Measurements from ENCODE around the gene PIN1. TPM values are rescaled to one million over a fixed set of nuclear protein-coding genes. Genes with fewer than 3 reads are reported as not detected.
"Not testable (repeated sequence)": the region's sequence is repeated elsewhere in the genome, so short reads cannot be mapped to it uniquely, and the experiment has no call there.

The PIN1 gene
- 100 to 1,000 TPM in 5 of 8 experiments, 10 to 100 TPM in 3; 95.1 to 185 (median 123) TPM for total RNA-seq

DNA sequence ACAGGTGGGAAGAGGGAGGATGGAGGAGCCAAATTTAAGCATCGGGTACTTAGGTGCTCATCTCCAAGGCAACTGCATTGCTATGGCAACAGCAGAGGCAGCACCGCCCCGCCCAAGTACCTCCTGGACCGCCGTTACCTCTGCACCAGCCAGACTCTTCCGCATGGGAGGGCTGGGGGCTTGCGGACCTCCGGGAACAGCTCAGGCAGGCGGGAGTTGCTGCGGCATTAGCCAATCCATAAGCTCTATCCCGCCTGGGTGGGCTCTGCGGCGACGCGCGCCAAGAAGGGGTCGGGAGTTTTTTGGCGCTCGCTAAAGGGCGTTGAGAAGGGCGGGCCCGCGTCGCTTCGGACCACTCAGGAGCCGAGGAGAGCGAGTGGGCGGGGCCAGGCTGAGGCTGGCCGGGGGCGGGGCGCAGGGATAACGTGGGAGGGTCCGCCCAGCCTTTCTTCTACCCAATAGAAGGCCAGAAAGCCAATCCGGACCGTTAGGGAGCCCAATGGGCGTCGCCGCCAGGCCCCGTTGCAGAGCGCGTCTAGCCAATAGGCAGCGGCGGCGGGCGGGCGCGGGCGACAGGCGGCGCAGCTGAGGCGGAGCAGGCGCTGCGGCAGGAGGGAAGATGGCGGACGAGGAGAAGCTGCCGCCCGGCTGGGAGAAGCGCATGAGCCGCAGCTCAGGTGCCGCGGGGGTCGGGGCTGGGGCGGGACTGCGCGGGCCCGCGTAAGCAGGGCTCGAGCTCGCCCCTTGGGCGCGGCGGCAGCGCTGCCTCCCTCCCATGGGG is at the start of gene PIN1:
PIN1 (plus strand) TSS at position 593 of the 781 bp plus-strand sequence; CDS start at position 620, 27 bp downstream.
- ATAC-seq (replicated peaks in 6 of 8): peak; percentile 93 to 96 (median 95)
- WGBS, 10 experiments: 0 to 5% (median 0%) methylated on average over 1 to 18 of the region's 73 CpGs; no CpG with 5 or more reads in 4 of the 10 experiments
- H3K27ac ChIP-seq: peak within 1 kb of the TSS; percentile 63 to 83
- peak within 1 kb of the TSS; percentile 63 to 93 (median 78) for H3K4me3 ChIP-seq
- in situ Hi-C loops (cut with MboI; ENCODE audit: low pct_unique_long_range_greater_than_20kb in 2 of 9, low sequenced_read_pairs in 9 of 9, unreplicated experiment in 9 of 9): no loop called here
- peaks cover 6 to 11% of the 10 kb centered on the region in 2 donors for H3K4me1 ChIP-seq (replicated peaks in 1 of 2)

DNA sequence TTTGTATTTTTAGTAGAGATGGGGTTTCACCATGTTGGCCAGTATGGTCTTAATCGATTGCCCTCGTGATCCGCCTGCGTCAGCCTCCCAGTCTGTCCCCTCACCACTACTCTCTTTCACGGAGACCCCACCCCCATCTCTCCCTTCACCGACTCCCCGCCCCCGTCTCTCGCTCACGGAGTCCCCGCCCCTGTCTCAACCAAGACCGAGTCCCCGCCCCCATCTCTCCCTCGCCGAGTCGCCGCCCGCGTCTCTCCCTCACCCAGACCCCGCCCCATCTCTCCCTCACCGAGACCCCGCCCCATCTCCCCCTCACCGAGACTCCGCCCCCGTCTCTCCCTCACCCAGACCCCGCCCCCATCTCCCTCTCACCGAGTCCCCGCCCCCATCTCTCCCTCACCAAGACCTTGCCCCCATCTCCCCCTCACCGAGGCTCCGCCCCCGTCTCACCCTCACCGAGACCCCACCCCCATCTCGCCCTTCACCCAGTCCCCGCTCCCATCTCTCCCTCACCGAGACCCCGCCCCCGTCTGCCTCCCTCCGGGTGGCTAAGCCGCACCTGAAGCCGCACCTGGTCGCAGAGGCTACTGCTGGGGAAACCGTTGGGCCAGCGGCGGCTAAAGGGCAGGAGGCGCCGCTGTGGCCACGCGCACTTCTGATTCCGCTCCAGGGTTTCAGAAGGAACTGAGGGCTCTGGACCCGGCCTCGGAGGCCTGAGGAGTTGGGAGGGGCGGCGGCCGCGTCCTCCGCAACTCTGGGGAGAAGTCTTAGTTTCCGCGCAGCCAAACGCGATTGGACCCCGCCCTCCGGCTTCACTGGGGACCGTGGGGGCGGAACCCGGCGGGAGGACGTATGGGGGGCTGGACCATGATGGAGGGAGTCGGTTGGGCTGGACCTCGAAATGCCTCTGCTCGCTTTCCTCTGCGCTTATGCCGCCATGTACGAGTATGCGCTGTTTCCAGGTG is 49.5 kb upstream of the PIN1 start:
- WGBS, 10 experiments: 0% methylated on average over 2 to 4 of the region's 74 CpGs; no CpG with 5 or more reads in 8 of the 10 experiments
- in situ Hi-C loops (cut with MboI; ENCODE audit: low pct_unique_long_range_greater_than_20kb in 2 of 9, low sequenced_read_pairs in 9 of 9, unreplicated experiment in 9 of 9): loop anchor here in 3 of 9 experiments (25.0 kb wide), 1 partner anchor 148 kb away; no protein-coding TSS in a partner anchor
- peak overlapping the region; percentile 55 to 85 (median 61) for H3K4me3 ChIP-seq
- peak; percentile 78 to 88 (median 82) for ATAC-seq (replicated peaks in 6 of 8)
- peak overlapping the region; percentile 96 to 98 for H3K27ac ChIP-seq
- H3K4me1 ChIP-seq (replicated peaks in 1 of 2): peaks cover 29 to 31% of the 10 kb centered on the region in 2 donors

DNA sequence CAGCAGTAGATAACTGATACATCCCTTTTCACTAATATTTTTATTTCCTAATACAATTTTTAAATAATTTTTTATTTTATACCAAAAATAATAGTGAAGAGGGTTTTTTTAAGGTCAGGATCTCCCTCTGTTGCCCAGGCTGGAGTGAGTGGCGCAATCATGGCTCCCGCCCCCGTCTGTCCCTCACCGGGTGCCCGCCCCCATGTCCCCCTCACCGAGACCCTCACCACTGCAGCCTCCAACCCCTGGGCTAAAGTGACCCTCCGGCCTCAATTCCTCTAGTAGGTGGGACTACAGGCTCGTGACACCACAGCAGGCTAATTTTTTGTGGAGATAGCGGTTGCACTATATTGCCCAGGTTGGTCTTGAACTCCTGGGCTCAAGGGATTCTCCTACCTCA is 48.8 kb upstream of the PIN1 start:
- peaks cover 36 to 37% of the 10 kb centered on the region in 2 donors for H3K4me1 ChIP-seq (replicated peaks in 1 of 2)
- in situ Hi-C loops (cut with MboI; ENCODE audit: low pct_unique_long_range_greater_than_20kb in 2 of 9, low sequenced_read_pairs in 9 of 9, unreplicated experiment in 9 of 9): loop anchor here in 3 of 9 experiments (25.0 kb wide), 1 partner anchor 149 kb away; no protein-coding TSS in a partner anchor
- 100% methylated on average over 1 to 2 of the region's 9 CpGs; no CpG with 5 or more reads in 8 of the 10 experiments for WGBS, 10 experiments
- ATAC-seq (replicated peaks in 6 of 8): no peak
- H3K27ac ChIP-seq: peak overlapping the region; percentile 81 to 89
- H3K4me3 ChIP-seq: peak overlapping the region; percentile 55 to 85 (median 61)

DNA sequence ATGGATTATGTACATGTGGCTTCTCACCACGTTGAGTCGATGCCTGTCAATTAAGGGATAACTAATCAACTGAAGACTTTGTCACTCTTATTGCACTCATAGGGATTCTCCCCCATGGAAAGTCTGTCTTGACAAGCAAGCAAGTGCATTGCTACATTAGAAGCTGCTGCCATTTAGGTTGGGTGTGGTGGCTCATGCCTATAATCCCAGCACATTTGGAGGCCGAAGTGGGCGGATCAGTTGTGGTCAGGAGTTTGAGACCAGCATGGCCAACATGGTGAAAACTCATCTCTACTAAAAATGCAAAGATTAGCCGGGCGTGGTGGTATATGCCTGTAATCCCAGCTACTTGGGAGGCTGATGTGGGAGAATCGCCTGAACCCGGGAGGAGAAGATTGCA is 48.3 kb upstream of the PIN1 start:
- in situ Hi-C loops (cut with MboI; ENCODE audit: low pct_unique_long_range_greater_than_20kb in 2 of 9, low sequenced_read_pairs in 9 of 9, unreplicated experiment in 9 of 9): loop anchor here in 3 of 9 experiments (25.0 kb wide), 1 partner anchor 150 kb away; no protein-coding TSS in a partner anchor
- Histone ChIP-seq H3K4me3 (no peak overlapping the region), H3K4me1 (replicated peaks in 1 of 2) (peaks cover 37% of the 10 kb centered on the region in 2 donors), H3K27ac (no peak overlapping the region)
- no peak for ATAC-seq (replicated peaks in 6 of 8)
- WGBS, 10 experiments: 45 to 100% (median 92%) methylated on average over 2 to 6 of the region's 8 CpGs; no CpG with 5 or more reads in 4 of the 10 experiments

DNA sequence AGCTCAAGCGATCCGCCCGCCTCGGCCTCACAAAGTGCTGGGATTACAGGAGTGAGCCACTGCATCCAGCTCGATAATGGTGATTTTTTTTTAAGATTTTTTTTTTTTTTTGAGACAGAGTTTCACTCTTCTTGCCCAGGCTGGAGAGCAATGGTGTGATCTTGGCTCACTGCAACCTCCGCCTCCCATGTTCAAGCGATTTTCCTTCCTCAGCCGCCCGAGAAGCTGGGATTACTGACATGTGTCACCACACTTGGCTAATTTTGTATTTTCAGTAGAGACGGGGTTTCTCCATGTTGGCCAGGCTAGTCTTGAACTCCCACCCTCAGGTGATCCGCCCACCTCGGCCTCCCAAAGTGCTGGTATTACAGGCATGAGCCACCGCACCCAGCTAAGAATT is 46.5 kb upstream of the PIN1 start:
- H3K27ac ChIP-seq; H3K4me3 ChIP-seq; ATAC-seq (replicated peaks in 6 of 8): not testable (repeated sequence)
- H3K4me1 ChIP-seq (replicated peaks in 1 of 2): peaks cover 32 to 35% of the 10 kb centered on the region in 2 donors
- whole genome bisulfite sequencing, 10 experiments: 70 to 100% (median 98%) methylated on average over 1 to 13 of the region's 13 CpGs
- in situ Hi-C loops (cut with MboI; ENCODE audit: low pct_unique_long_range_greater_than_20kb in 2 of 9, low sequenced_read_pairs in 9 of 9, unreplicated experiment in 9 of 9): loop anchor here in 3 of 9 experiments (25.0 kb wide), 1 partner anchor 151 kb away; no protein-coding TSS in a partner anchor

DNA sequence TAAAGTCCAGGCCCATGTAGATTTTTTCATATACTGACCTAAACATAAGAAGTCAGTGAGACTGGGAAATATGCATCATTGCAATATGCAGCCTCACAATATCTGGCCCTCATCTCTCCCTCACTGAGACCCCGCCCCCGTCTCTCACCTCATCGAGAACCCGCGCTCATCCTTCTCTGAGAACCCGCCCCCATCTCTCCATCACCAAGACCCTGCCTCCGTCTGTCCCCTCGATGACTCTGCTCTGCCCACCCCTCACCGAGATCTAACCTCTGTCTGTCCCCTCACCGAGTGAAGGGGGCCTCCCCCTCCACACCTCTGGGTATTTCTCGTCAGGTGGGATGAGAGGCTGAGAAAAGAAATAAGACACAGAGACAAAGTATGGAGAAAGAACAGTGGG is 46.1 kb upstream of the PIN1 start:
- no peak overlapping the region for H3K27ac ChIP-seq
- ATAC-seq (replicated peaks in 6 of 8): no peak
- no peak overlapping the region for H3K4me3 ChIP-seq
- in situ Hi-C loops (cut with MboI; ENCODE audit: low pct_unique_long_range_greater_than_20kb in 2 of 9, low sequenced_read_pairs in 9 of 9, unreplicated experiment in 9 of 9): loop anchor here in 3 of 9 experiments (25.0 kb wide), 1 partner anchor 152 kb away; no protein-coding TSS in a partner anchor
- peaks cover 28 to 31% of the 10 kb centered on the region in 2 donors for H3K4me1 ChIP-seq (replicated peaks in 1 of 2)
- 73 to 78% methylated on average over 4 to 6 of the region's 11 CpGs; no CpG with 5 or more reads in 8 of the 10 experiments for WGBS, 10 experiments

DNA sequence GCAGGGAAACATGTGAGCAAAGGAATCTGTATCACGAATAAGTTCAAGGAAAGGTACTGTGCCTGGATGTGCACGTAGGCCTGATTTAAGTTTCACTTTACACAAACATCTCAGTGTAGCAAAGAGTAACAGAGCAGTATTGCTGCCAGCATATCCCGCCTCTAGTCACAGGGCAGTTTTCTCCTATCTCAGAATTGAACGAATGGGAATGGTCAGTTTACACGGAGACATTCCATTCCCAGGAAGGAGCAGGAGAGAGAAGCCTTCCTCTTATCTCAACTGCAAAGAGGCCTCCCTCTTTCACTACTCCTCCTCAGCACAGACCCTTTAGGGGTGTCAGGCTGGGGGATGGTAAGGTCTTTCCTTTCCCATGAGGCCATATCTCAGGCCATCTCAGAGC is 45.5 kb upstream of the PIN1 start:
- H3K4me1 ChIP-seq (replicated peaks in 1 of 2): peaks cover 23 to 26% of the 10 kb centered on the region in 2 donors
- in situ Hi-C loops (cut with MboI; ENCODE audit: low pct_unique_long_range_greater_than_20kb in 2 of 9, low sequenced_read_pairs in 9 of 9, unreplicated experiment in 9 of 9): loop anchor here in 3 of 9 experiments (25.0 kb wide), 1 partner anchor 152 kb away; no protein-coding TSS in a partner anchor
- H3K4me3 ChIP-seq; ATAC-seq (replicated peaks in 6 of 8): not testable (repeated sequence)
- H3K27ac ChIP-seq: peak overlapping the region; percentile 67 to 75
- 49 to 100% (median 80%) methylated on average over 1 to 3 of the region's 5 CpGs; no CpG with 5 or more reads in 3 of the 10 experiments for WGBS, 10 experiments

DNA sequence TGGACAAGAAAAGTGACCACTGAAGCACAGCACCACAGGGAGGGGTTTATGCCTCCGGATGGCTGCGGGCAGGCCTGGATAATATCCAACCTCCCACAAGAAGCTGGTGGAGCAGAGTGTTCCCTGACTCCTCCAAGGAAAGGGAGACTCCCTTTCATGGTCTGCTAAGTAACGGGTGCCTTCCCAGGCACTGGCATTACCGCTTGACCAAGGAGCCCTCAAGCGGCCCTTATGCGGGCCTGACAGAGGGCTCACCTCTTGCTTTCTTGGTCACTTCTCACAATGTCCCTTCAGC is 44.1 kb upstream of the PIN1 start:
- whole genome bisulfite sequencing, 10 experiments: 59 to 100% (median 65%) methylated on average over 4 to 6 of the region's 6 CpGs; no CpG with 5 or more reads in 7 of the 10 experiments
- in situ Hi-C loops (cut with MboI; ENCODE audit: low pct_unique_long_range_greater_than_20kb in 2 of 9, low sequenced_read_pairs in 9 of 9, unreplicated experiment in 9 of 9): loop anchor here in 8 of 9 experiments (10.0 to 25.0 kb wide), 3 partner anchors 154 to 166 kb away; partner anchors contain the start of gene ZNF561 (in 4 of the 8)
- not testable (repeated sequence) for ATAC-seq (replicated peaks in 6 of 8)
- peak overlapping the region; percentile 31 to 47 (median 40) for H3K4me3 ChIP-seq
- H3K27ac ChIP-seq: peak overlapping the region; percentile 67 to 75
- peaks cover 20 to 21% of the 10 kb centered on the region in 2 donors for H3K4me1 ChIP-seq (replicated peaks in 1 of 2)

DNA sequence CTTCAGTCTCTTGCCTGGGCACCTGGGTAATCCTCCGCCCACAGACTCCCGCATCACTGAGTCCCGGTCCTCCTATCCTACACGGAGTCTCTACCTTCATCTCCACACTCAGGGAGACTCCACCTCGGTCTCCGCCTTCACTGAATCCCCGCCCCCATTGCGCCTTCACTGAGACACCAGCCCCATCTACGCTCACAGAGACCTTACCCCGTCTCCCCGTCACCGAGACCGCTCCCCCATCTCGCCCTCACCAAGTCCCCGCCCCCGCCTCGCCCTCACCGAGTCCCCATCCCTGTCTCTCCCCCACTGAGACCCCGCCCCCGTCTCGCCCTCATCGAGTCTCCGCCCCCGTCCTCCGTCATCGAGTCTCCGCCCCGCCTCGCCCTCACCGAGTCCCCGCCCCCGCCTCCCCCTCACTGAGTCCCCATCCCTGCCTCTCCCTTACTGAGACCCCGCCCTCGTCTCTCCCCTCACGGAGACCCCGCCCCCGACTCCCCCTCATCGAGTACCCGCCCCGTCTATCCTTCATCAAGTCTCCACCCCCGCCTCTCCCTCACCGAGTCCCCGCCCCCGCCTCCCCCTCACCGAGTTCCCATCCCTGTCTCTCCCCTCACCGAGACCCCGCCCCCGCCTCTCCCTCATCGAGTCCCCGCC is 43.4 kb upstream of the PIN1 start:
- Histone ChIP-seq H3K4me1 (replicated peaks in 1 of 2) (peaks cover 20 to 21% of the 10 kb centered on the region in 2 donors), H3K27ac (peak overlapping the region; percentile 75 to 95), H3K4me3 (peak overlapping the region; percentile 47 to 77 (median 65))
- peak; percentile 43 to 70 (median 64) for ATAC-seq (replicated peaks in 6 of 8)
- 0 to 15% methylated on average over 3 to 4 of the region's 50 CpGs; no CpG with 5 or more reads in 8 of the 10 experiments for WGBS, 10 experiments
- in situ Hi-C loops (cut with MboI; ENCODE audit: low pct_unique_long_range_greater_than_20kb in 2 of 9, low sequenced_read_pairs in 9 of 9, unreplicated experiment in 9 of 9): loop anchor here in 8 of 9 experiments (10.0 to 25.0 kb wide), 3 partner anchors 154 to 167 kb away; partner anchors contain the start of gene ZNF561 (in 4 of the 8)

DNA sequence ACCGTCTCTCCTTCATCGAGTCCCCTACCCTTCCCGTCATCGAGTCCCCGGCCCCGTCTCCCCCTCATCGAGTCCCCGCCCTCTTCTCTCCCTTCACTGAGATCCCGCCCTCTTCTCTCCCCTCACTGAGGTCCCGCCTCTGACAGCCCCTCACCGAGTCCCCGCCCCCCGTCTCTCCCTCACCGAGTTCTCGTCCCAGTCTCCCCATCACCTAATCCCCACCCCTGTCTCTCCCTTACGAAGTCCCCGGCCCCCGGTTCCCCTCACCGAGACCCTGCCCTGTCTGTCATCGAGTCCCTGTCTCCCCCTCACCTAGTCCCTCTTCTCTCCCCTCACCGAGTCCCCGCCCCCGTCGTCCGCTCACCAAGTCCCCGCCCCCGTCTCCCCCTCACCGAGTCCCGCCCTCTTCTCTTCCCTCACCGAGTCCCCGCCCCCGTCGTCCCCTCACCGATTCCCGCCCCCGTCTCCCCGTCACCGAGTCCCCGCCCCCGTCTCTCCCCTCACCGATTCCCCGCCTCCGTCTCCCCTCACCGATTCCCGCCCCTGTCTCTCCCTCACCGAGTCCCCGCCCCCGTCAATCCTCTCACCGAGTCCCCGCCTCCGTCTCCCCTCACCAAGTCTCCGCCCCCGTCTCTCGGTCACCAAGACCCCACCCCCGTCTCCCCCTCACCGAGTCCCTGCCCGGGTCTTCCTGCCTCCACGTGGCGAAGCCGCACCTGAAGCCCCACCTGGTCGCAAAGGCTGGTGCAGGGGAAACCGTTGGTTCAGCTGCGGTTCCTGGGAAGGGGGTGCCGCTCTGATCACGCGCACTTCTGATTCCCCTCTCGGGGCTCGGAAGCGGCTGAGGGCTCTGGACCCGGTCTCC is 42.7 kb upstream of the PIN1 start:
- in situ Hi-C loops (cut with MboI; ENCODE audit: low pct_unique_long_range_greater_than_20kb in 2 of 9, low sequenced_read_pairs in 9 of 9, unreplicated experiment in 9 of 9): loop anchor here in 8 of 9 experiments (10.0 to 25.0 kb wide), 3 partner anchors 155 to 168 kb away; partner anchors contain the start of gene ZNF561 (in 4 of the 8)
- peak; percentile 56 to 70 (median 63) for ATAC-seq (replicated peaks in 6 of 8)
- Histone ChIP-seq H3K27ac (peak overlapping the region; percentile 89 to 95), H3K4me1 (replicated peaks in 1 of 2) (peaks cover 20 to 21% of the 10 kb centered on the region in 2 donors), H3K4me3 (peak overlapping the region; percentile 46 to 77 (median 65))
- no CpG with 5 or more reads among the region's 70 CpGs for WGBS, 10 experiments

DNA sequence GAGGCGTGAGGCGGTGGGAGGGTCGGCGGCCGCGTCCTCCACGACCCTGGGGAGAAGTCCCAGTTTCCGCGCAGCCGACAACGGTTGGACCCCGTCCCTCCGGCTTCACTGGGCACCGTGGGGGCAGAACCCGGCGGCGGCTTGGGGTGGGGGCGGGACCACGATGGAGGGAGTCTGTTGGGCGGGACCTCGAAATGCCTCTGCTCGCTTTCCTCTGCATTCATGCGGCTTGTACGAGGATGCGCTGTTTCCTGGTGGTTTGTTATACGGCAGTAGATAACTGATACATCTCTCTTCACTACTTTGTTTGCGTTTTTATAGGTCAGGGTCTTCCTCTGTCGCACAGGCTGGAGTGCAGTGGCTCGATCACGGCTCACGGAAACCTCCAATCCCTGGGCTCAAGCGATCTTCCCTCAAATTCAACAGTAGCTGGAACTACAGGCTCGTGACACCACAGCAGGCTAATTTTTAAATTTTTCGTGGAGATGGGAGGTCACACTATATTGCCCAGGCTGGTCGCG is 42.0 kb upstream of the PIN1 start:
- 35 to 80% (median 49%) methylated on average over 2 to 10 of the region's 36 CpGs; no CpG with 5 or more reads in 2 of the 10 experiments for WGBS, 10 experiments
- in situ Hi-C loops (cut with MboI; ENCODE audit: low pct_unique_long_range_greater_than_20kb in 2 of 9, low sequenced_read_pairs in 9 of 9, unreplicated experiment in 9 of 9): loop anchor here in 8 of 9 experiments (10.0 to 25.0 kb wide), 3 partner anchors 156 to 168 kb away; partner anchors contain the start of gene ZNF561 (in 4 of the 8)
- Histone ChIP-seq H3K4me3 (peak overlapping the region; percentile 33 to 77 (median 61)), H3K4me1 (replicated peaks in 1 of 2) (peaks cover 20 to 21% of the 10 kb centered on the region in 2 donors), H3K27ac (peak overlapping the region; percentile 75 to 80)
- peak in 3 of 8 experiments; percentile 12 to 37 (median 19) for ATAC-seq (replicated peaks in 6 of 8)
